ENCODE data around the gene STXBP5. TPM values are rescaled to one million over a fixed set of nuclear protein-coding genes. Genes with fewer than 3 reads are reported as not detected.

Gene STXBP5
- total and polyA plus RNA-seq, 2 donors (not counting 1 experiment from before 2014, with no cell fraction given), result 4.6 to 24.1 TPM

- Mint-ChIP-seq H3K9me3 (ENCODE audit: insufficient read depth) (no peaks in the 10 kb centered on the region), H3K4me3 (no peak overlapping the region), H3K27ac (no peak overlapping the region), H3K4me1 (peaks cover 16% of the 10 kb centered on the region), H3K27me3 (no peaks in the 10 kb centered on the region)
- WGBS (ENCODE audit: insufficient coverage), result no CpG with 5 or more reads among the region's 1 CpG
- TF ChIP-seq EZH2 (IDR thresholded peaks at IDR 0.05; ENCODE audit: borderline replicate concordance, insufficient read depth, low read depth, low read length, poor library complexity, severe bottlenecking) (no peak), CTCF (IDR thresholded peaks at IDR 0.05) (no peak)
- Histone ChIP-seq H3K27me3 (replicated peaks in 1 of 4; ENCODE audit: control extremely low read depth in 1 of 4, control insufficient read depth in 3 of 4, insufficient read depth in 4 of 4, low read length in 3 of 4) (no peaks in the 10 kb centered on the region), H3K4me2 (replicated peaks; ENCODE audit: low read depth, low read length, poor library complexity, severe bottlenecking) (no peak overlapping the region), H3K9me3 (ENCODE audit: control extremely low read depth in 1 of 3, control insufficient read depth in 2 of 3, insufficient read depth in 1 of 3, low read length in 2 of 3) (no peaks in the 10 kb centered on the region), H4K20me1 (ENCODE audit: control insufficient read depth, insufficient read depth, low read length, poor library complexity, severe bottlenecking) (peaks cover 3% of the 10 kb centered on the region), H3K9ac (ENCODE audit: low read length) (no peak overlapping the region), H2AFZ (ENCODE audit: insufficient read depth, low read depth, low read length, poor library complexity, severe bottlenecking) (no peak overlapping the region), H3K36me3 (replicated peaks in 1 of 2; ENCODE audit: control extremely low read depth in 1 of 2, control insufficient read depth in 1 of 2, extremely low read depth in 1 of 2, insufficient read depth in 2 of 2, low read length in 1 of 2) (peaks cover 0 to 6% of the 10 kb centered on the region in 2 experiments), H3K27ac (ENCODE audit: low read length in 2 of 2) (no peak overlapping the region), H3K79me2 (ENCODE audit: control insufficient read depth, insufficient read depth, low read length) (peaks cover 8% of the 10 kb centered on the region), H3K4me3 (ENCODE audit: control extremely low read depth in 1 of 5, extremely low read depth in 1 of 5, insufficient read depth in 1 of 5, low read depth in 2 of 5, low read length in 4 of 5) (no peak overlapping the region), H3K4me1 (ENCODE audit: control insufficient read depth in 2 of 2, insufficient read depth in 2 of 2, low read length in 2 of 2) (no peaks in the 10 kb centered on the region)
- ChIA-PET CTCF (no interaction called here), POLR2A (no interaction called here)
- no peak for ATAC-seq (ENCODE audit: low read depth)
- DNase-seq, result no peak
- intact Hi-C loops (cut with micrococcal nuclease), result no loop called here
These were observed 15.2 kb downstream of the STXBP5 start for GRCh38 chr6:147219463-147219862.

- WGBS (ENCODE audit: insufficient coverage), result 100% methylated on average over 1 of the region's 2 CpGs
- no peak overlapping the region for H3K4me3 ChIP-seq (ENCODE audit: control extremely low read depth in 1 of 5, extremely low read depth in 1 of 5, insufficient read depth in 1 of 5, low read depth in 2 of 5, low read length in 4 of 5)
- H3K4me1 ChIP-seq (ENCODE audit: control insufficient read depth in 2 of 2, insufficient read depth in 2 of 2, low read length in 2 of 2), result no peaks in the 10 kb centered on the region
- H4K20me1 ChIP-seq (ENCODE audit: control insufficient read depth, insufficient read depth, low read length, poor library complexity, severe bottlenecking), result peaks cover 3% of the 10 kb centered on the region
- ChIA-PET POLR2A (no interaction called here), CTCF (no interaction called here)
- H3K36me3 ChIP-seq (replicated peaks in 1 of 2; ENCODE audit: control extremely low read depth in 1 of 2, control insufficient read depth in 1 of 2, extremely low read depth in 1 of 2, insufficient read depth in 2 of 2, low read length in 1 of 2), result peaks cover 0 to 6% of the 10 kb centered on the region in 2 experiments
- no peak overlapping the region for H3K27ac ChIP-seq (ENCODE audit: low read length in 2 of 2)
- TF ChIP-seq CTCF (IDR thresholded peaks at IDR 0.05), result no peak
- TF ChIP-seq EZH2 (IDR thresholded peaks at IDR 0.05; ENCODE audit: borderline replicate concordance, insufficient read depth, low read depth, low read length, poor library complexity, severe bottlenecking), result no peak
- DNase-seq (no peak), ATAC-seq (ENCODE audit: low read depth) (no peak)
- H3K79me2 ChIP-seq (ENCODE audit: control insufficient read depth, insufficient read depth, low read length), result peaks cover 8% of the 10 kb centered on the region
- Mint-ChIP-seq H3K9me3 (ENCODE audit: insufficient read depth) (no peaks in the 10 kb centered on the region), H3K27me3 (no peaks in the 10 kb centered on the region), H3K27ac (no peak overlapping the region), H3K4me3 (no peak overlapping the region), H3K4me1 (peaks cover 16% of the 10 kb centered on the region)
- intact Hi-C loops (cut with micrococcal nuclease), result loop anchor here (10.0 kb wide), 1 partner anchor 56 kb away; no protein-coding TSS in a partner anchor
- no peaks in the 10 kb centered on the region for H3K9me3 ChIP-seq (ENCODE audit: control extremely low read depth in 1 of 3, control insufficient read depth in 2 of 3, insufficient read depth in 1 of 3, low read length in 2 of 3)
- no peak overlapping the region for H3K4me2 ChIP-seq (replicated peaks; ENCODE audit: low read depth, low read length, poor library complexity, severe bottlenecking)
- H3K27me3 ChIP-seq (replicated peaks in 1 of 4; ENCODE audit: control extremely low read depth in 1 of 4, control insufficient read depth in 3 of 4, insufficient read depth in 4 of 4, low read length in 3 of 4), result no peaks in the 10 kb centered on the region
- no peak overlapping the region for H3K9ac ChIP-seq (ENCODE audit: low read length)
- no peak overlapping the region for H2AFZ ChIP-seq (ENCODE audit: insufficient read depth, low read depth, low read length, poor library complexity, severe bottlenecking)
These were observed 16.1 kb downstream of the STXBP5 start for GRCh38 chr6:147220345-147220744.
